ENCODE results near the gene GNB1.

- TF ChIP-seq CTCF (IDR thresholded peaks at IDR 0.05; ENCODE audit: borderline replicate concordance, extremely low read depth, low read length, poor library complexity, severe bottlenecking) (no peak), EZH2 (IDR thresholded peaks at IDR 0.05; ENCODE audit: borderline replicate concordance, low read depth, low read length, severe bottlenecking) (no peak)
These were observed 133.3 kb downstream of the GNB1 start for GRCh38 chr1:1757422-1758058.

Measured in DND-41 (cell line).